ENCODE measurements around the gene HSPH1.

Gene HSPH1

DNA sequence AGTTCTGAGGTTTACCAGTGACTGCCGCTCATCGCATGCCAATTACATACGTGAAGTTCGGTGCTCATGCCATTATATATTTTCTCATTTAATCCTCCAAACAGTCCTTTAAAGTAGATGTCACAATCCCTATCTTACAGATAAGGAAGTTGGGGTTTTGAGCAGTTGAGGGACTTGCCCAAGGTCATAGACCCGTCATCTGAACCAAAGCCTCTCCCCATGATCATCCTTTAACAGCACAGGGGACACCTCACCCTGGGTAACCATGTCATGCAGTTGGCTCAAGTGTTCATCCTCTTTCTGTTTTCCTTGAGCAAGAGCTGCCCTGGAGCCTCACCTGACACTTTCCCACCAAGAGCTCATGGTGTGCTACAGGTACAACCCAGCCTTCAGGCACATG, 69.1 kb downstream of the HSPH1 start:
- whole genome bisulfite sequencing (ENCODE audit: extremely low coverage, insufficient coverage, low lambda C conversion rate) = no CpG with 5 or more reads among the region's 5 CpGs
- H2BK5ac ChIP-seq (ENCODE audit: low read length) = no peak overlapping the region
- no peak overlapping the region for H3K4ac ChIP-seq (ENCODE audit: low read depth, low read length)
- H2BK120ac ChIP-seq (ENCODE audit: low read depth, low read length) = no peak overlapping the region
- no peak overlapping the region for H2BK15ac ChIP-seq (replicated peaks; ENCODE audit: low read depth)
- no peak overlapping the region for H3K9ac ChIP-seq (ENCODE audit: low read length)
- H4K8ac ChIP-seq (ENCODE audit: low read depth, low read length) = no peak overlapping the region
- H3K4me1 ChIP-seq (ENCODE audit: control insufficient read depth, low read depth, low read length) = peaks cover 11% of the 10 kb centered on the region
- H2AK5ac ChIP-seq (ENCODE audit: low read length) = no peak overlapping the region
- no peaks in the 10 kb centered on the region for H3K79me1 ChIP-seq (ENCODE audit: low read length)
- H3K18ac ChIP-seq (ENCODE audit: low read length) = no peak overlapping the region
- H3K79me2 ChIP-seq (ENCODE audit: control insufficient read depth, insufficient read depth, low read length) = no peaks in the 10 kb centered on the region
- H3K4me2 ChIP-seq (ENCODE audit: low read length) = no peak overlapping the region
- H3K27me3 ChIP-seq (ENCODE audit: insufficient read depth, low read length, poor library complexity) = no peaks in the 10 kb centered on the region
- DNase-seq = no peak
- no peak overlapping the region for H3K23ac ChIP-seq (ENCODE audit: low read length)
- no peak overlapping the region for H3K4me3 ChIP-seq (ENCODE audit: low read length)
- no peak overlapping the region for H4K5ac ChIP-seq (ENCODE audit: low read length)
- no peak overlapping the region for H3K27ac ChIP-seq (ENCODE audit: low read depth, low read length)
- H3K36me3 ChIP-seq (ENCODE audit: control insufficient read depth, insufficient read depth, low read length) = no peaks in the 10 kb centered on the region
- H3K56ac ChIP-seq (ENCODE audit: low read length) = no peak overlapping the region

DNA sequence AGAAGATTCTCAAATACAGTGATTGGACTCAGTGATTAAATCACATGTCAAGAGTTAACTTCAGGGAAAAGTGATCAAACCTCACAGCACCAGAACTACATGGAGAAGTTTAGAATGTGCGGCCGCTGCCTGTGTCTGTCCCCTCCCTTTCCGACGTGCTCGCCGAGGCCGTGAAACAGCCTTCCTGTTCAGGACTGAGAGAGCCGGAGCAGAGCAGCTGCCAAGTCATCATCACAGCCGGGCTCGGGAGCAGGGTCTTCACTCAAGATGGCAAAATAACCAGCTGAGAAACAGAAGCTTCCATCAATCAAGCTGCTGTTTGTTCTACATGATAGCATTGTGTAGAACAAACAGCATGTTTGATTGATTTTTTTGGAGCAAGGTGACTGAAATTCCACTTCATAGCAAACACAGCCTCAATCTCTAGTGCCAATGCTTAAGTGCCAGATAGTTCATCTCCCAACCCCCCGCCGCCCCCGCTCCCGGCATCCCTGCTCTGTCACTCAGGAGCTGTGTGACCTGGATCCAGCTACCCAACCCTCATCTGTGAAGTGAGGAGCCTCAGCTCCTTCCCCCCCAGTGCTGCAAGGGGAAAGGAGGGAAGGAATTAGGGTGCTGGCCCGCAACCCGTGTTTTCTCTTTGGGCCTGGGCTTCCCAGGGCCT, 70.6 kb downstream of the HSPH1 start:
- Histone ChIP-seq H3K4me3 (ENCODE audit: low read length) (no peak overlapping the region), H3K4me1 (ENCODE audit: control insufficient read depth, low read depth, low read length) (peaks cover 7% of the 10 kb centered on the region), H3K36me3 (ENCODE audit: control insufficient read depth, insufficient read depth, low read length) (no peaks in the 10 kb centered on the region), H4K5ac (ENCODE audit: low read length) (no peak overlapping the region), H3K4me2 (ENCODE audit: low read length) (no peak overlapping the region), H2BK15ac (replicated peaks; ENCODE audit: low read depth) (no peak overlapping the region), H3K79me1 (ENCODE audit: low read length) (no peaks in the 10 kb centered on the region), H2BK5ac (ENCODE audit: low read length) (no peak overlapping the region), H2AK5ac (ENCODE audit: low read length) (no peak overlapping the region), H3K9ac (ENCODE audit: low read length) (no peak overlapping the region), H3K27ac (ENCODE audit: low read depth, low read length) (no peak overlapping the region), H4K8ac (ENCODE audit: low read depth, low read length) (no peak overlapping the region), H3K23ac (ENCODE audit: low read length) (no peak overlapping the region), H2BK120ac (ENCODE audit: low read depth, low read length) (no peak overlapping the region), H3K4ac (ENCODE audit: low read depth, low read length) (no peak overlapping the region), H3K56ac (ENCODE audit: low read length) (no peak overlapping the region), H3K18ac (ENCODE audit: low read length) (no peak overlapping the region), H3K27me3 (ENCODE audit: insufficient read depth, low read length, poor library complexity) (no peaks in the 10 kb centered on the region), H3K79me2 (ENCODE audit: control insufficient read depth, insufficient read depth, low read length) (no peaks in the 10 kb centered on the region)
- no CpG with 5 or more reads among the region's 16 CpGs for WGBS (ENCODE audit: extremely low coverage, insufficient coverage, low lambda C conversion rate)
- DNase-seq = no peak

DNA sequence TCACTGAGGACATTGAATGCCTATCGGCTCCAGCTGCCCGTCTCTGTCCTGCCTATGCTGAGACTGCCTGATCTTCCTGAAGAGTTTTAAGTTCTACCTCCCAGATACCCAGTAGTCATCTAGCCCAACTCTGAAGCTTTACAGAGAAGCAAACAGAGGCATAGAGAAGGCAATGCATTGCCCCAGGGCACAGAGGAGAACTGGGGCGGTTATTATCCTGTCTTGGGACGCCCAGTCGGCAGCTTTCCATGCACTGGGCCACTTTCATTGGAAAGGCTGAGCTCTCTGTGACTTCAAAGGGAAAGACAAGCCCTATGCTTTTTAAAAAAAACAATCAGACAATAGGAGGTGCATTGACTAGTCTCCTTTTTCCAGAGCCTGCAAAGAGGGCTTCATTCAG, 71.6 kb downstream of the HSPH1 start:
- H3K9ac ChIP-seq (ENCODE audit: low read length) = no peak overlapping the region
- H3K4ac ChIP-seq (ENCODE audit: low read depth, low read length) = no peak overlapping the region
- H4K5ac ChIP-seq (ENCODE audit: low read length) = no peak overlapping the region
- H2BK5ac ChIP-seq (ENCODE audit: low read length) = no peak overlapping the region
- no peak for DNase-seq
- H2BK120ac ChIP-seq (ENCODE audit: low read depth, low read length) = no peak overlapping the region
- H3K4me1 ChIP-seq (ENCODE audit: control insufficient read depth, low read depth, low read length) = peaks cover 6% of the 10 kb centered on the region
- no peak overlapping the region for H2BK15ac ChIP-seq (replicated peaks; ENCODE audit: low read depth)
- H3K18ac ChIP-seq (ENCODE audit: low read length) = no peak overlapping the region
- WGBS (ENCODE audit: extremely low coverage, insufficient coverage, low lambda C conversion rate) = no CpG with 5 or more reads among the region's 5 CpGs
- no peaks in the 10 kb centered on the region for H3K27me3 ChIP-seq (ENCODE audit: insufficient read depth, low read length, poor library complexity)
- no peak overlapping the region for H3K4me3 ChIP-seq (ENCODE audit: low read length)
- no peaks in the 10 kb centered on the region for H3K79me2 ChIP-seq (ENCODE audit: control insufficient read depth, insufficient read depth, low read length)
- no peak overlapping the region for H3K23ac ChIP-seq (ENCODE audit: low read length)
- H3K27ac ChIP-seq (ENCODE audit: low read depth, low read length) = no peak overlapping the region
- H3K56ac ChIP-seq (ENCODE audit: low read length) = no peak overlapping the region
- H3K79me1 ChIP-seq (ENCODE audit: low read length) = no peaks in the 10 kb centered on the region
- no peak overlapping the region for H2AK5ac ChIP-seq (ENCODE audit: low read length)
- no peak overlapping the region for H3K4me2 ChIP-seq (ENCODE audit: low read length)
- H3K36me3 ChIP-seq (ENCODE audit: control insufficient read depth, insufficient read depth, low read length) = no peaks in the 10 kb centered on the region
- no peak overlapping the region for H4K8ac ChIP-seq (ENCODE audit: low read depth, low read length)

DNA sequence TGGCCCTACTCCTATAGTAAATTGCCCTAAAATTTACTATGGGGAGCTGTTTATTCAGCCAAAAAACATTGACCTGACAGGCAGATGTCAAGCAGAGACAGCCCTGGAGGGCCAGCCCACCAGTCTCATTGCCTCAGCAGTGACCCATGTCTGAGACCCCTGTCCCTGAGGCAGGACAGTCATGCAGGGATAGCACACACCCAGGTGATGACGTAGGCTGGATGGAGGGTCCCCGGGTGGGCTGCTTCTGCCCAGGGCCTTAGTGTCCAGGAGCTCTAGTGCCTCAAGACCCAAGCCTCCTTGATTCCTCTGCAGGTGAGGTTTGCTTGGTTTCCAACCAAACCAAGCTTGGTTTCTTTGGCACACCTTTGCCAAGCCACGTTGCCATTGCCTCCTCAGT, 72.1 kb downstream of the HSPH1 start:
- Histone ChIP-seq H4K8ac (ENCODE audit: low read depth, low read length) (no peak overlapping the region), H3K79me1 (ENCODE audit: low read length) (no peaks in the 10 kb centered on the region)
- no CpG with 5 or more reads among the region's 3 CpGs for WGBS (ENCODE audit: extremely low coverage, insufficient coverage, low lambda C conversion rate)

DNA sequence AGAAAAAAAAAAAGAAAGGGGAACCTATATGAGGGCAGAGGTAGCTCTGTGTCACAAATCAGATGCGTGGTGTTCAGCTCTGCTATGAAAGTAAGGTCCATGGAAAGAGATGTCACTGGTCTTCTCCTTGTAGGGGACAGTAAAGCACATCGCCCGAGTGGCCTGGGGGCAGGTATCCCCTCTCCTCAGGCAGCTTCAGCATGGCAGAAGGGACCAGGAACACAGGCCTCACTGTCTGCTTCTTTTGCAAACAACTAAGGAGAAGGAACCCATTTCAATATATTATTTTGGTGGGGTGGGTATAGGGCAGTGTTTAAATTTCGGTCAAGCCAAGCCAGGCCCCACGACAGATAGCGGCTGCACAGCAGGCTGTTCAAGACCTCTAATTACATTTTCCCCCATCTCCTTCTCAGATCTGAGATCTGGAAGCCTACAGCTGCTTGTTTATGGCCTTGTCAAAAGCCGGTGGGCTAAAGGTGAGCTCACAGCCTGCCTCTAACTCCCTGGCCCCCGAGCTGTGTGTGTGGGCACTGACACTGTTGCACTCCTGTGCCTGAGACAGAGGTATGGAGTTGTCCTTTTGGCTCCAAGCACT, 72.8 kb downstream of the HSPH1 start:
- Histone ChIP-seq H3K9ac (ENCODE audit: low read length) (no peak overlapping the region), H4K8ac (ENCODE audit: low read depth, low read length) (no peak overlapping the region), H3K27me3 (ENCODE audit: insufficient read depth, low read length, poor library complexity) (no peaks in the 10 kb centered on the region), H3K4me1 (ENCODE audit: control insufficient read depth, low read depth, low read length) (no peaks in the 10 kb centered on the region), H3K79me2 (ENCODE audit: control insufficient read depth, insufficient read depth, low read length) (no peaks in the 10 kb centered on the region), H2BK15ac (replicated peaks; ENCODE audit: low read depth) (no peak overlapping the region), H4K5ac (ENCODE audit: low read length) (no peak overlapping the region), H3K23ac (ENCODE audit: low read length) (no peak overlapping the region), H2BK5ac (ENCODE audit: low read length) (no peak overlapping the region), H3K4me2 (ENCODE audit: low read length) (no peak overlapping the region), H3K4me3 (ENCODE audit: low read length) (no peak overlapping the region), H3K56ac (ENCODE audit: low read length) (no peak overlapping the region), H3K27ac (ENCODE audit: low read depth, low read length) (no peak overlapping the region), H2AK5ac (ENCODE audit: low read length) (no peak overlapping the region), H3K4ac (ENCODE audit: low read depth, low read length) (no peak overlapping the region), H3K18ac (ENCODE audit: low read length) (no peak overlapping the region), H3K36me3 (ENCODE audit: control insufficient read depth, insufficient read depth, low read length) (no peaks in the 10 kb centered on the region), H2BK120ac (ENCODE audit: low read depth, low read length) (no peak overlapping the region), H3K79me1 (ENCODE audit: low read length) (no peaks in the 10 kb centered on the region)
- no peak for DNase-seq
- no CpG with 5 or more reads among the region's 8 CpGs for WGBS (ENCODE audit: extremely low coverage, insufficient coverage, low lambda C conversion rate)

More for the DNA sequence above, 72.1 kb downstream of the HSPH1 start:
- no peak overlapping the region for H3K4ac ChIP-seq (ENCODE audit: low read depth, low read length)
- no peak overlapping the region for H2AK5ac ChIP-seq (ENCODE audit: low read length)
- H4K5ac ChIP-seq (ENCODE audit: low read length) = no peak overlapping the region
- no peaks in the 10 kb centered on the region for H3K27me3 ChIP-seq (ENCODE audit: insufficient read depth, low read length, poor library complexity)
- no peak overlapping the region for H3K56ac ChIP-seq (ENCODE audit: low read length)
- H3K23ac ChIP-seq (ENCODE audit: low read length) = no peak overlapping the region
- H3K36me3 ChIP-seq (ENCODE audit: control insufficient read depth, insufficient read depth, low read length) = no peaks in the 10 kb centered on the region
- H3K27ac ChIP-seq (ENCODE audit: low read depth, low read length) = no peak overlapping the region
- no peak overlapping the region for H2BK5ac ChIP-seq (ENCODE audit: low read length)
- no peak overlapping the region for H3K18ac ChIP-seq (ENCODE audit: low read length)
- H2BK15ac ChIP-seq (replicated peaks; ENCODE audit: low read depth) = no peak overlapping the region
- no peak overlapping the region for H2BK120ac ChIP-seq (ENCODE audit: low read depth, low read length)
- DNase-seq = no peak
- no peak overlapping the region for H3K9ac ChIP-seq (ENCODE audit: low read length)
- H3K79me2 ChIP-seq (ENCODE audit: control insufficient read depth, insufficient read depth, low read length) = no peaks in the 10 kb centered on the region
- H3K4me3 ChIP-seq (ENCODE audit: low read length) = no peak overlapping the region
- no peak overlapping the region for H3K4me2 ChIP-seq (ENCODE audit: low read length)
- peaks cover 2% of the 10 kb centered on the region for H3K4me1 ChIP-seq (ENCODE audit: control insufficient read depth, low read depth, low read length)

All from mesendoderm (in vitro differentiated cells).